OCI-LY1 (cell line): ENCODE measurements around the gene NR1D2.

Source experiments
- EZH2 ChIP-seq: fragments of 200-600 bp; sonication (generic), shearing (Covaris generic); IDR thresholded peaks from 2 replicates; pipeline ENCODE4 v1.8.0; 2017; ENCODE audit warnings: borderline replicate concordance, mixed run types, mild to moderate bottlenecking, antibody characterized with exemption, low read length, moderate library complexity, mixed read lengths
- TF ChIP-seq, protein P1 (sequence below): fragments of 200-600 bp; sonication (generic), shearing (Covaris generic); IDR thresholded peaks from 2 replicates; pipeline ENCODE4 v1.5.1; 2017; ENCODE audit warnings: mild to moderate bottlenecking, antibody characterized with exemption, low read length, moderate library complexity, mixed read lengths

DNA sequence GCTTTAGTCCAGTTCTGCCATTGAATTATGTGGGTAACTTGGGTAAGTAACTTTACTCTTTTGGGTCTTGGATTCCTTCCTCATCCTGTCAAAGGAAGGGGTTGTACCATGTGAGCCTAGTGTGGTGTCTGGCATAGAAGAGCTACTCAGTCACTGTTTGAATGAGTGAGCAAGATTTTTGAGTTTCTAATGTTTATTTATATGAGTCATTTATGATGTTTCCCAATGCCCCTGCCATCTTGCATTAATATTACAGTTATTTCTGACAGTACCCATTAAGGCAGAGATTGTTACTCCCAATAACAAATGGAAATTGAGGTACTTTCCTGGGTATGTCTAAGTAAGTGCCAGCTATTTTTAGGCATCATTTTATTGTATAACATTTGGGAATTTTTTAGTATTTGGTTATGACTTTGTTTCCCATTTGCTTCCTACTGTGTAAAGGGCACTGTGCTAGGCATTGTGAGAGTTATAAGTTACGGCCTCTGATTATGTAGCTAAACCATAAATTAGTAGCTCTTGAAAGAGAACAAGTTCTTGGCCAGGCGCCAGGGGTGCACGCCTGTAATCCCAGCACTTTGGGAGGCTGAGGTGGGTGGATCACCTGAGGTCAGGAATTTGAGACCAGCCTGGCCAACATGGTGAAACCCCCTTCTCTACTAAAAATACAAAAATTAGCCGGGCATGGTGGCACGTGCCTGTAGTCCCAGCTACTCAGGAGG, 23.5 kb downstream of the NR1D2 start:
- TF ChIP-seq, protein P1, sequence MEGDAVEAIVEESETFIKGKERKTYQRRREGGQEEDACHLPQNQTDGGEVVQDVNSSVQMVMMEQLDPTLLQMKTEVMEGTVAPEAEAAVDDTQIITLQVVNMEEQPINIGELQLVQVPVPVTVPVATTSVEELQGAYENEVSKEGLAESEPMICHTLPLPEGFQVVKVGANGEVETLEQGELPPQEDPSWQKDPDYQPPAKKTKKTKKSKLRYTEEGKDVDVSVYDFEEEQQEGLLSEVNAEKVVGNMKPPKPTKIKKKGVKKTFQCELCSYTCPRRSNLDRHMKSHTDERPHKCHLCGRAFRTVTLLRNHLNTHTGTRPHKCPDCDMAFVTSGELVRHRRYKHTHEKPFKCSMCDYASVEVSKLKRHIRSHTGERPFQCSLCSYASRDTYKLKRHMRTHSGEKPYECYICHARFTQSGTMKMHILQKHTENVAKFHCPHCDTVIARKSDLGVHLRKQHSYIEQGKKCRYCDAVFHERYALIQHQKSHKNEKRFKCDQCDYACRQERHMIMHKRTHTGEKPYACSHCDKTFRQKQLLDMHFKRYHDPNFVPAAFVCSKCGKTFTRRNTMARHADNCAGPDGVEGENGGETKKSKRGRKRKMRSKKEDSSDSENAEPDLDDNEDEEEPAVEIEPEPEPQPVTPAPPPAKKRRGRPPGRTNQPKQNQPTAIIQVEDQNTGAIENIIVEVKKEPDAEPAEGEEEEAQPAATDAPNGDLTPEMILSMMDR: no peak
- no peak for TF ChIP-seq EZH2
